Smooth muscle cell (in vitro differentiated cells): Measurements from ENCODE around the gene ELP1. TPM values are rescaled to one million over a fixed set of nuclear protein-coding genes. Genes with fewer than 3 reads are reported as not detected.

Experiments used
- DNase-seq: peaks from one replicate; lab custom pipeline; 2025; ENCODE audit not compliant: unreplicated experiment; lab: John Stamatoyannopoulos, UW
- H2AFZ ChIP-seq: fragments of 200-600 bp; sonication (generic); 2 replicates; pipeline ENCODE4 v1.6.0; 2016; ENCODE audit warnings: antibody characterized with exemption, low read depth, mild to moderate bottlenecking
- H3F3A ChIP-seq: fragments of 200-600 bp; sonication (generic); 2 replicates; pipeline ENCODE4 v1.6.0; 2017; ENCODE audit warnings: antibody characterized with exemption, low read depth
- H3K27ac ChIP-seq: fragments of 200-600 bp; sonication (generic); 2 replicates; pipeline ENCODE4 v1.5.1; 2016; ENCODE audit warnings: low read depth, mild to moderate bottlenecking
- H3K27me3 ChIP-seq: fragments of 200-600 bp; sonication (generic); 2 replicates; pipeline ENCODE4 v1.6.1; 2016; ENCODE audit warnings: low read depth, mild to moderate bottlenecking
- H3K36me3 ChIP-seq: fragments of 200-600 bp; sonication (generic); 2 replicates; pipeline ENCODE4 v1.5.1; 2016; ENCODE audit warnings: low read depth
- H3K4me1 ChIP-seq: fragments of 200-600 bp; sonication (generic); 2 replicates; pipeline ENCODE4 v1.5.1; 2016; ENCODE audit warnings: low read depth
- H3K4me2 ChIP-seq: fragments of 200-600 bp; sonication (generic); 2 replicates; pipeline ENCODE4 v1.6.0; 2016; ENCODE audit warnings: mild to moderate bottlenecking
- H3K4me3 ChIP-seq: fragments of 200-600 bp; sonication (generic); 2 replicates; pipeline ENCODE4 v1.5.1; 2016; ENCODE audit warnings: mild to moderate bottlenecking
- H3K79me2 ChIP-seq: fragments of 200-600 bp; sonication (generic); 2 replicates; pipeline ENCODE4 v1.6.0; 2016; ENCODE audit warnings: low read depth, mild to moderate bottlenecking
- H3K9ac ChIP-seq: fragments of 200-600 bp; sonication (generic); 2 replicates; pipeline ENCODE4 v1.6.0; 2016; ENCODE audit warnings: low read depth
- H3K9me3 ChIP-seq: fragments of 200-600 bp; sonication (generic); replicated peaks from 2 replicates; pipeline ENCODE4 v1.5.1; 2016; ENCODE audit warnings: low read depth
- H4K20me1 ChIP-seq: fragments of 200-600 bp; sonication (generic); 2 replicates; pipeline ENCODE4 v1.6.0; 2016; ENCODE audit warnings: low read depth
- WGBS: methylation state at CpG from one replicate; pipeline ENCODE4 v1.1.7; 2016; ENCODE audit warnings: low lambda C conversion rate; 5-methylcytosine and 5-hydroxymethylcytosine counted together
- polyA plus RNA-seq: library from polyadenylated mRNA; unstranded; fragments of >200 nt; fragmentation: Nextera tagmentation; extraction: Ambion mirVana; gene quantifications from 2 replicates; pipeline ENCODE4 v1.2.1, GENCODE V29; 2016
- total RNA-seq: library from RNA; depleted of rRNA; stranded (reverse); fragments of >200 nt; gene quantifications from 2 replicates; pipeline ENCODE4 v1.2.3, GENCODE V29; 2014
- TF ChIP-seq, protein P1 (sequence below): fragments of 200-600 bp; sonication (generic); IDR thresholded peaks from 2 replicates; pipeline ENCODE4 v1.5.1; 2017; ENCODE audit warnings: borderline replicate concordance, mild to moderate bottlenecking, antibody characterized with exemption; ENCODE audit not compliant: insufficient read depth, poor library complexity, severe bottlenecking

The ELP1 gene
- total and polyA plus RNA-seq, 2 experiments from 2014 or later: 16.2 to 72.1 TPM

DNA sequence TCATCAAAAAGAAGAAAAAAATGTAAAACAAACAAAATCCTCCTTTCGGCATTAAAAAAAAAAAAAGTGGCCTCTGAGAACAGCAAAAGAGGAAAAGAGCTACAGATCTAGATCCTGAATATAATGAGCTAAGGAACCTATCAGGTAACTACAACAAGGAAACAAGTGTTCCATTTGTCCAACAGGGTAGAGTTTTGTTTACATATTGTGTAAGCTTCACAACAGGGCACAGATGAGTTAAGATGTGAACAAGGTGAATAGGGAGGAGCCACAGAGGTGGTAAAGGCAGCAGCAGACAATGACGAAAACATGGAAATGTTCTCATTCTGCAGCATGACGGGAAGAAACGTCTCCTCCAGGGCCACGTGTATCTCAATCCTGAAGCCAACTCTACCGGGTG lies 14.4 kb downstream of the ELP1 start:
- H2AFZ ChIP-seq: no peak overlapping the region
- H3K4me3 ChIP-seq: no peak overlapping the region
- no peaks in the 10 kb centered on the region for H3K79me2 ChIP-seq
- H3F3A ChIP-seq: no peaks in the 10 kb centered on the region
- H3K4me2 ChIP-seq: no peak overlapping the region
- no peak for DNase-seq
- H3K27ac ChIP-seq: no peak overlapping the region
- H3K9me3 ChIP-seq: no peaks in the 10 kb centered on the region
- H3K36me3 ChIP-seq: peaks cover 32% of the 10 kb centered on the region
- no peaks in the 10 kb centered on the region for H3K4me1 ChIP-seq
- whole genome bisulfite sequencing: 90% methylated on average over 6 of the region's 6 CpGs
- H3K27me3 ChIP-seq: no peaks in the 10 kb centered on the region
- TF ChIP-seq, protein P1, sequence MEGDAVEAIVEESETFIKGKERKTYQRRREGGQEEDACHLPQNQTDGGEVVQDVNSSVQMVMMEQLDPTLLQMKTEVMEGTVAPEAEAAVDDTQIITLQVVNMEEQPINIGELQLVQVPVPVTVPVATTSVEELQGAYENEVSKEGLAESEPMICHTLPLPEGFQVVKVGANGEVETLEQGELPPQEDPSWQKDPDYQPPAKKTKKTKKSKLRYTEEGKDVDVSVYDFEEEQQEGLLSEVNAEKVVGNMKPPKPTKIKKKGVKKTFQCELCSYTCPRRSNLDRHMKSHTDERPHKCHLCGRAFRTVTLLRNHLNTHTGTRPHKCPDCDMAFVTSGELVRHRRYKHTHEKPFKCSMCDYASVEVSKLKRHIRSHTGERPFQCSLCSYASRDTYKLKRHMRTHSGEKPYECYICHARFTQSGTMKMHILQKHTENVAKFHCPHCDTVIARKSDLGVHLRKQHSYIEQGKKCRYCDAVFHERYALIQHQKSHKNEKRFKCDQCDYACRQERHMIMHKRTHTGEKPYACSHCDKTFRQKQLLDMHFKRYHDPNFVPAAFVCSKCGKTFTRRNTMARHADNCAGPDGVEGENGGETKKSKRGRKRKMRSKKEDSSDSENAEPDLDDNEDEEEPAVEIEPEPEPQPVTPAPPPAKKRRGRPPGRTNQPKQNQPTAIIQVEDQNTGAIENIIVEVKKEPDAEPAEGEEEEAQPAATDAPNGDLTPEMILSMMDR: no peak
- no peaks in the 10 kb centered on the region for H4K20me1 ChIP-seq
- H3K9ac ChIP-seq: no peak overlapping the region

DNA sequence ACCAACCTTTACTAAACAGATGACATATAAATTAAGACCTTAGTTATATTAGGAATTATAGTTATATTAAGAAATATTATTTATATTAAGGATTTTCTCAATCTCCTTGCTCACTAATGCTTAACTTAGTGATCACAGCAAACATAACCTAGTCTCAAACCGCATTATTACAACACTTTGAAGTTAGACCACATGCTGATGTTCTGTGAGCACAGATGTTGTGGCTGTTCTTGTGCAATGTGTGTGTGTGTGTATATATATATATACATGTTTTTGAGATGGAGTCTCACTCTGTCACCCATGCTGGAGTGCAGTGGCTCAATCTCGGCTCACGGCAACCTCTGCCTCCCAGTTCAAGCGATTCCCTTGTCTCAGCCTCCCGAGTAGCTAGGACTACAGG lies 20.5 kb downstream of the ELP1 start:
- H3F3A ChIP-seq: no peaks in the 10 kb centered on the region
- no peak overlapping the region for H3K4me2 ChIP-seq
- H3K36me3 ChIP-seq: peaks cover 30% of the 10 kb centered on the region
- WGBS: over 99% methylated on average over 5 of the region's 5 CpGs
- no peaks in the 10 kb centered on the region for H3K9me3 ChIP-seq
- no peaks in the 10 kb centered on the region for H3K4me1 ChIP-seq
- no peak overlapping the region for H2AFZ ChIP-seq
- H3K27me3 ChIP-seq: no peaks in the 10 kb centered on the region
- DNase-seq: no peak
- H4K20me1 ChIP-seq: no peaks in the 10 kb centered on the region
- H3K27ac ChIP-seq: no peak overlapping the region
- no peak overlapping the region for H3K9ac ChIP-seq
- TF ChIP-seq, protein P1: no peak
- no peaks in the 10 kb centered on the region for H3K79me2 ChIP-seq
- H3K4me3 ChIP-seq: no peak overlapping the region

DNA sequence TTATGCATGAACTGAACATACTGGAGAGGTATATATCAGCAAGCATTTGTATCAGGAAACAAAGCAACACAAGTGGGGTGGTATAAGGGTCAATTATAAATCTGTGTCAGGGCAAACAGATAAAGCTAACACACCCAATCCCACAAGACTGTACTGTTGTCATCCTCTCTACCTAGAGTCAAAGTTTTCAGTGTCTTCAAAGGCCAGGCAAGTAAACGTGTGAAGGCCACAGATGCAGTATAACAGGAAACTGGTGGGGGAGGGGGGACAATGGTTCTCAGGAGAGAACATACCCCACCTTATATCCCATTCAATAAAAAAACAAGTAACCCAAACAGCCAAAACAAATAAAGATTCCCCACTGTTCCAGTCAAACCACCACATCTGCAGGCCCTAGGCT lies 22.1 kb downstream of the ELP1 start:
- 90% methylated on average over 1 of the region's 1 CpG for WGBS
- H2AFZ ChIP-seq: no peak overlapping the region
- no peak overlapping the region for H3K4me3 ChIP-seq
- no peaks in the 10 kb centered on the region for H4K20me1 ChIP-seq
- TF ChIP-seq, protein P1: no peak
- no peaks in the 10 kb centered on the region for H3K27me3 ChIP-seq
- no peaks in the 10 kb centered on the region for H3K4me1 ChIP-seq
- H3K36me3 ChIP-seq: peaks cover 33% of the 10 kb centered on the region
- H3K9me3 ChIP-seq: no peaks in the 10 kb centered on the region
- H3F3A ChIP-seq: no peaks in the 10 kb centered on the region
- H3K27ac ChIP-seq: no peak overlapping the region
- H3K4me2 ChIP-seq: no peak overlapping the region
- H3K79me2 ChIP-seq: no peaks in the 10 kb centered on the region
- no peak for DNase-seq
- no peak overlapping the region for H3K9ac ChIP-seq

DNA sequence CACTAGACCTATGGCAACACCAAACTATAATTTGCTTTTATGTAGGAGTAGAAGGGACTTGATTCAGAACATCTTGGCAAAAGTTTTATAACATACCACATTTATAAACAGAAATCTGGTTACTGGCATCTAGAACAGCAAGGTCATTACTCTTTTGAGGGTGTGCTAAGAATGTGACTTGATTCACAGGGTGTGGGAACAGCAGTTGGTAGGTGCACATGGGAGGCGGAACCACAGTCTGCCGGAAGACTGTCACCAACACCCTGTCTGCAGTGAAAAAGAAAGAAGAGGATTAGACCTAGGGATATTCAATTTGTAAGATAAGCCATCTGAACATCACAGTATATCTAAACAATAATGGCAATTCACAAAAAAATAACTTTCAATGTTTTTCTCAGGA lies 23.0 kb downstream of the ELP1 start:
- Histone ChIP-seq H4K20me1 (no peaks in the 10 kb centered on the region), H3K27ac (no peak overlapping the region), H3K4me2 (no peak overlapping the region), H3K79me2 (no peaks in the 10 kb centered on the region), H3K4me3 (no peak overlapping the region), H2AFZ (no peak overlapping the region), H3K9me3 (no peaks in the 10 kb centered on the region), H3K4me1 (no peaks in the 10 kb centered on the region), H3K36me3 (peaks cover 33% of the 10 kb centered on the region), H3F3A (no peaks in the 10 kb centered on the region), H3K9ac (no peak overlapping the region), H3K27me3 (no peaks in the 10 kb centered on the region)
- TF ChIP-seq, protein P1: no peak
- DNase-seq: no peak
- 95% methylated on average over 2 of the region's 2 CpGs for WGBS
